G401 (cell line): Measurements from ENCODE around the gene STOX1. TPM values are rescaled to one million over a fixed set of nuclear protein-coding genes. Genes with fewer than 3 reads are reported as not detected.
A peak's percentile ranks its signal among the peaks of the same experiment; 100 is the strongest.
"Not testable (repeated sequence)": the region's sequence is repeated elsewhere in the genome, so short reads cannot be mapped to it uniquely, and the experiment has no call there.

Experiments used
- DNase-seq: peaks from one replicate; pipeline ENCODE4 v3.0.0-alpha.2; 2015; ENCODE audit warnings: low spot score
- in situ Hi-C: cut with HindIII; loops from 2 replicates; pipeline ENCODE4 v1.10.0; 2016; ENCODE audit warnings: low sequenced_read_pairs, mixed read lengths
- total RNA-seq: library from RNA; depleted of rRNA; stranded (reverse); fragments of >200 nt; shearing (Covaris generic); gene quantifications from 2 replicates; pipeline ENCODE4 v1.2.3, GENCODE V29; 2014

The STOX1 gene
- total RNA-seq, 1 experiment from 2014 or later = 1.5 TPM

GRCh38 chr10:68828083-68828601 is 811 bp downstream of the STOX1 start:
- in situ Hi-C loops = not testable (repeated sequence)
- peak; percentile 11 for DNase-seq

- DNase-seq = peak; percentile 7
These were observed 1.5 kb downstream of the STOX1 start for GRCh38 chr10:68828833-68829232.

GRCh38 chr10:68829521-68829920 is 2.2 kb downstream of the STOX1 start:
- in situ Hi-C loops = no loop called here
- DNase-seq = peak; percentile 5

More at GRCh38 chr10:68828833-68829232, 1.5 kb downstream of the STOX1 start:
- in situ Hi-C loops = no loop called here

- in situ Hi-C loops = no loop called here
- DNase-seq = peak; percentile 8
These were observed 2.6 kb downstream of the STOX1 start for GRCh38 chr10:68829952-68830351.

- no peak for DNase-seq
- in situ Hi-C loops = no loop called here
These were observed 4.7 kb downstream of the STOX1 start for GRCh38 chr10:68831961-68832455.

GRCh38 chr10:68832601-68833000 is 5.3 kb downstream of the STOX1 start:
- DNase-seq = no peak
- in situ Hi-C loops = no loop called here

- DNase-seq = no peak
These were observed 10.4 kb downstream of the STOX1 start for GRCh38 chr10:68837626-68838322.

GRCh38 chr10:68840650-68841049 is 13.3 kb downstream of the STOX1 start:
- in situ Hi-C loops, DNase-seq: not testable (repeated sequence)

More at GRCh38 chr10:68837626-68838322, 10.4 kb downstream of the STOX1 start:
- in situ Hi-C loops = no loop called here

GRCh38 chr10:68848281-68848680 is 20.9 kb downstream of the STOX1 start:
- in situ Hi-C loops = no loop called here
- DNase-seq = no peak

GRCh38 chr10:68848806-68849205 is 21.5 kb downstream of the STOX1 start:
- no peak for DNase-seq
- in situ Hi-C loops = no loop called here

GRCh38 chr10:68856352-68856751 is 29.0 kb downstream of the STOX1 start:
- in situ Hi-C loops = no loop called here
- DNase-seq = no peak

GRCh38 chr10:68857005-68857404 is 29.7 kb downstream of the STOX1 start:
- in situ Hi-C loops = no loop called here
- no peak for DNase-seq

- in situ Hi-C loops = no loop called here
- no peak for DNase-seq
These were observed 33.9 kb downstream of the STOX1 start for GRCh38 chr10:68861253-68861652.

GRCh38 chr10:68864611-68865010 is 37.3 kb downstream of the STOX1 start:
- DNase-seq = no peak
- in situ Hi-C loops = no loop called here

GRCh38 chr10:68868173-68868572 is 40.8 kb downstream of the STOX1 start:
- in situ Hi-C loops = not testable (repeated sequence)

GRCh38 chr10:68869623-68870022 is 42.3 kb downstream of the STOX1 start:
- in situ Hi-C loops = no loop called here
- DNase-seq = no peak

More at GRCh38 chr10:68868173-68868572, 40.8 kb downstream of the STOX1 start:
- DNase-seq = not testable (repeated sequence)

- DNase-seq = no peak
- in situ Hi-C loops = no loop called here
These were observed 42.7 kb downstream of the STOX1 start for GRCh38 chr10:68870061-68870460.

- DNase-seq = no peak
These were observed 43.3 kb downstream of the STOX1 start for GRCh38 chr10:68870545-68871104.

GRCh38 chr10:68871105-68871711 is 43.9 kb downstream of the STOX1 start:
- in situ Hi-C loops = no loop called here
- no peak for DNase-seq

More at GRCh38 chr10:68870545-68871104, 43.3 kb downstream of the STOX1 start:
- in situ Hi-C loops = no loop called here

GRCh38 chr10:68871731-68872342 is 44.5 kb downstream of the STOX1 start:
- in situ Hi-C loops = no loop called here
- peak; percentile 16 for DNase-seq
